ENCODE data around the gene TPM1. TPM values are rescaled to one million over a fixed set of nuclear protein-coding genes. Genes with fewer than 3 reads are reported as not detected.

Gene TPM1
- total and polyA plus RNA-seq, 9 of the 15 experiments (the other 6 are each of a cell fraction or from before 2014, with no cell fraction given): 8.1 to 53.9 (median 43.1) TPM

- TF ChIP-seq, protein P1, sequence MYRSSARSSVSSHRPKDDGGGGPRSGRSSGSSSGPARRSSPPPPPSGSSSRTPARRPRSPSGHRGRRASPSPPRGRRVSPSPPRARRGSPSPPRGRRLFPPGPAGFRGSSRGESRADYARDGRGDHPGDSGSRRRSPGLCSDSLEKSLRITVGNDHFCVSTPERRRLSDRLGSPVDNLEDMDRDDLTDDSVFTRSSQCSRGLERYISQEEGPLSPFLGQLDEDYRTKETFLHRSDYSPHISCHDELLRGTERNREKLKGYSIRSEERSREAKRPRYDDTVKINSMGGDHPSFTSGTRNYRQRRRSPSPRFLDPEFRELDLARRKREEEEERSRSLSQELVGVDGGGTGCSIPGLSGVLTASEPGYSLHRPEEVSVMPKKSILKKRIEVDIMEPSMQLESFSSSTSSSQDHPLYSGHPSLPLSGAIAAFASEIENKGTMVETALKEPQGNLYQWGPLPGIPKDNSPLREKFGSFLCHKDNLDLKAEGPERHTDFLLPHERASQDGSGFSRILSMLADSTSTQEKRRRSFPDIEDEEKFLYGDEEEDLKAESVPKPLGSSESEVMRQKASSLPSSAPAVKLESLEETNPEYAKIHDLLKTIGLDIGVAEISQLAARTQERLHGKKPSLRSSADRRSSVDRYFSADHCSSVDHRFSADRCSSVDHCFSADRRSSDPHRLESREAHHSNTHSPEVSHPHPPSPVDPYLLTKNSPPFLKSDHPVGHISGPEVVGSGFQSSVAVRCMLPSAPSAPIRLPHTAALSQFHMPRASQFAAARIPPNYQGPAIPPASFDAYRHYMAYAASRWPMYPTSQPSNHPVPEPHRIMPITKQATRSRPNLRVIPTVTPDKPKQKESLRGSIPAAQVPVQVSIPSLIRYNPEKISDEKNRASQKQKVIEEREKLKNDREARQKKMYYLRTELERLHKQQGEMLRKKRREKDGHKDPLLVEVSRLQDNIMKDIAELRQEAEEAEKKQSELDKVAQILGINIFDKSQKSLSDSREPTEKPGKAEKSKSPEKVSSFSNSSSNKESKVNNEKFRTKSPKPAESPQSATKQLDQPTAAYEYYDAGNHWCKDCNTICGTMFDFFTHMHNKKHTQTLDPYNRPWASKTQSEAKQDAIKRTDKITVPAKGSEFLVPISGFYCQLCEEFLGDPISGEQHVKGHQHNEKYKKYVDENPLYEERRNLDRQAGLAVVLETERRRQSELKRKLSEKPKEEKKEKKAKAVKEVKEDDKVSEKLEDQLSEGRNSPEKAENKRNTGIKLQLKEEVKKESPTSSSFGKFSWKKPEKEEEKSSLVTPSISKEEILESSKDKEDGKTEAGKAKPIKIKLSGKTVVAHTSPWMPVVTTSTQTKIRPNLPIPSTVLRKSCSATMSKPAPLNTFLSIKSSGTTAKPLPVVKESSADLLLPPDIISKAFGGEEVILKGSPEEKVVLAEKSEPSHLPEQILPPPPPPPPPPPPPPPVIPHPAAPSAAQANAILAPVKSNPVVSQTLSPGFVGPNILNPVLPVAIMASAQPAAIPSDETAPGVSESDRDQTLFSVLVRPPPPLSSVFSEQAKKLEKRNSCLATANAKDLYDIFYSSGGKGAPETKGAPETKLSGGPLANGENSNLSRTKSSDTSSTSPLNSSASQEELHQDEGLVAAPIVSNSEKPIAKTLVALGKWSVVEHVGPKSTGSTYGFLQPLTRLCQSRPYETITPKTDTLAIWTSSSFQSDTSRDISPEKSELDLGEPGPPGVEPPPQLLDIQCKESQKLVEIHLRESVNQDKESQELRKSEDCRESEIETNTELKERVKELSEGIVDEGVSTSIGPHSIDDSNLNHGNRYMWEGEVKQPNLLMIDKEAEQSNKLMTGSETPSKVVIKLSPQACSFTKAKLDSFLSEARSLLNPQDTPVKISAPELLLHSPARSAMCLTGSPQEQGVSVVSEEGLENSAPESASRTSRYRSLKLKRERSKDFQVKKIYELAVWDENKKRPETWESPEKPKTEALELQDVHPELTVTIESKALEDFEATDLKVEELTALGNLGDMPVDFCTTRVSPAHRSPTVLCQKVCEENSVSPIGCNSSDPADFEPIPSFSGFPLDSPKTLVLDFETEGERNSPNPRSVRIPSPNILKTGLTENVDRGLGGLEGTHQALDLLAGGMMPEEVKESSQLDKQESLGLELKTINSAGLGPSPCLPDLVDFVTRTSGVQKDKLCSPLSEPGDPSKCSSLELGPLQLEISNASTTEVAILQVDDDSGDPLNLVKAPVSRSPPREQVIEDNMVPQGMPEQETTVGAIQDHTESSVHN (IDR thresholded peaks at IDR 0.05; ENCODE audit: borderline replicate concordance in 1 of 2, low read depth in 1 of 2): peak in 1 of 2 experiments; percentile 84; a peak in 2 of 4 replicates
- peak; percentile 47; the same call in 1 of the 2 replicates for TF ChIP-seq BHLHE40 (IDR thresholded peaks at IDR 0.05; ENCODE audit: low read length)
- no peak for TF ChIP-seq ESRRA (IDR thresholded peaks at IDR 0.05; ENCODE audit: borderline replicate concordance, low read depth)
- TF ChIP-seq, protein P2, sequence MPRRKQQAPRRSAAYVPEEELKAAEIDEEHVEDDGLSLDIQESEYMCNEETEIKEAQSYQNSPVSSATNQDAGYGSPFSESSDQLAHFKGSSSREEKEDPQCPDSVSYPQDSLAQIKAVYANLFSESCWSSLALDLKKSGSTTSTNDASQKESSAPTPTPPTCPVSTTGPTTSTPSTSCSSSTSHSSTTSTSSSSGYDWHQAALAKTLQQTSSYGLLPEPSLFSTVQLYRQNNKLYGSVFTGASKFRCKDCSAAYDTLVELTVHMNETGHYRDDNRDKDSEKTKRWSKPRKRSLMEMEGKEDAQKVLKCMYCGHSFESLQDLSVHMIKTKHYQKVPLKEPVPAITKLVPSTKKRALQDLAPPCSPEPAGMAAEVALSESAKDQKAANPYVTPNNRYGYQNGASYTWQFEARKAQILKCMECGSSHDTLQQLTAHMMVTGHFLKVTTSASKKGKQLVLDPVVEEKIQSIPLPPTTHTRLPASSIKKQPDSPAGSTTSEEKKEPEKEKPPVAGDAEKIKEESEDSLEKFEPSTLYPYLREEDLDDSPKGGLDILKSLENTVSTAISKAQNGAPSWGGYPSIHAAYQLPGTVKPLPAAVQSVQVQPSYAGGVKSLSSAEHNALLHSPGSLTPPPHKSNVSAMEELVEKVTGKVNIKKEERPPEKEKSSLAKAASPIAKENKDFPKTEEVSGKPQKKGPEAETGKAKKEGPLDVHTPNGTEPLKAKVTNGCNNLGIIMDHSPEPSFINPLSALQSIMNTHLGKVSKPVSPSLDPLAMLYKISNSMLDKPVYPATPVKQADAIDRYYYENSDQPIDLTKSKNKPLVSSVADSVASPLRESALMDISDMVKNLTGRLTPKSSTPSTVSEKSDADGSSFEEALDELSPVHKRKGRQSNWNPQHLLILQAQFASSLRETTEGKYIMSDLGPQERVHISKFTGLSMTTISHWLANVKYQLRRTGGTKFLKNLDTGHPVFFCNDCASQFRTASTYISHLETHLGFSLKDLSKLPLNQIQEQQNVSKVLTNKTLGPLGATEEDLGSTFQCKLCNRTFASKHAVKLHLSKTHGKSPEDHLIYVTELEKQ (CRISPR knock-in tag; IDR thresholded peaks at IDR 0.05): no peak
- TF ChIP-seq GABPA (tag; conservative IDR thresholded peaks at IDR 0.05; ENCODE audit: low read depth): no peak
- TF ChIP-seq CSDE1 (IDR thresholded peaks at IDR 0.05): no peak
- no peak for TF ChIP-seq BRCA1 (IDR thresholded peaks at IDR 0.05)
- no peak for TF ChIP-seq BRCA1 (CRISPR knock-in tag; IDR thresholded peaks at IDR 0.05)
- no peak for TF ChIP-seq ZNF408 (CRISPR knock-in tag; IDR thresholded peaks at IDR 0.05; ENCODE audit: low read depth)
- TF ChIP-seq ZNF12 (CRISPR knock-in tag; IDR thresholded peaks at IDR 0.05): no peak
- TF ChIP-seq, protein P3, sequence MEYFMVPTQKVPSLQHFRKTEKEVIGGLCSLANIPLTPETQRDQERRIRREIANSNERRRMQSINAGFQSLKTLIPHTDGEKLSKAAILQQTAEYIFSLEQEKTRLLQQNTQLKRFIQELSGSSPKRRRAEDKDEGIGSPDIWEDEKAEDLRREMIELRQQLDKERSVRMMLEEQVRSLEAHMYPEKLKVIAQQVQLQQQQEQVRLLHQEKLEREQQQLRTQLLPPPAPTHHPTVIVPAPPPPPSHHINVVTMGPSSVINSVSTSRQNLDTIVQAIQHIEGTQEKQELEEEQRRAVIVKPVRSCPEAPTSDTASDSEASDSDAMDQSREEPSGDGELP (CRISPR knock-in tag; IDR thresholded peaks at IDR 0.05; ENCODE audit: borderline replicate concordance): peak; percentile 100
- no peak for TF ChIP-seq EWSR1 (IDR thresholded peaks at IDR 0.05; ENCODE audit: borderline replicate concordance, low read depth, partially characterized antibody)
- no peak for TF ChIP-seq ZNF232 (CRISPR knock-in tag; IDR thresholded peaks at IDR 0.05)
- peak; percentile 77 for TF ChIP-seq HDAC3 (IDR thresholded peaks at IDR 0.05; ENCODE audit: borderline replicate concordance, partially characterized antibody)
- no peak for TF ChIP-seq SRSF3 (IDR thresholded peaks at IDR 0.05; ENCODE audit: insufficient read depth, low read length)
Observed at GRCh38 chr15:63109920-63110319, 67.4 kb downstream of the TPM1 start (continued).
